Left hindlimb (tissue), 1 donor: Measurements from ENCODE around the gene VWF.
A peak's percentile ranks its signal among the peaks of the same experiment; 100 is the strongest.

Source experiments
- DNase-seq: peaks from one replicate; pipeline ENCODE4 v3.0.0-alpha.2; 2018

Gene VWF

GRCh38 chr12:5973461-5974115 lies 150.9 kb downstream of the VWF start:
- DNase-seq = no peak

DNA sequence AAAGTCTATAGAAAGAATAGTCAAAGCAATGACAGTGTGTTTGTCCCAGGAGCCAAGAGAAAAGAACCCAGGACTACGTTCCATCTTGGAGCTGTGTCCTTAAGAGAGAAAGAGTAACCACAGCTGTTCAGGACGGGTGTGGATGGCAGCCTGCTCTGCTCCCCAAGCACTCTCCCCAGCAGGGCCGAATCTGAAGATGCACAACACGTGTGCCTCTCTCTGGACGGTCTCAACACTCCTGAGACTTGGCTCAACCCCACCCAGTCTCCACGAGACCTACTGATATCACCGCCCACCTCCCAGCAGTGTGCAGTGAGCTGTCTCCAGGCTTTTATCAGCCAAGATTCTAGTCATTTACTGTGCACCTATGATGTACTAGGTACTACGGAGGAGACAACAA lies 152.1 kb downstream of the VWF start:
- no peak for DNase-seq

GRCh38 chr12:5971194-5971850 lies 153.1 kb downstream of the VWF start:
- DNase-seq = no peak

GRCh38 chr12:5969974-5970690 lies 154.3 kb downstream of the VWF start:
- no peak for DNase-seq

DNA sequence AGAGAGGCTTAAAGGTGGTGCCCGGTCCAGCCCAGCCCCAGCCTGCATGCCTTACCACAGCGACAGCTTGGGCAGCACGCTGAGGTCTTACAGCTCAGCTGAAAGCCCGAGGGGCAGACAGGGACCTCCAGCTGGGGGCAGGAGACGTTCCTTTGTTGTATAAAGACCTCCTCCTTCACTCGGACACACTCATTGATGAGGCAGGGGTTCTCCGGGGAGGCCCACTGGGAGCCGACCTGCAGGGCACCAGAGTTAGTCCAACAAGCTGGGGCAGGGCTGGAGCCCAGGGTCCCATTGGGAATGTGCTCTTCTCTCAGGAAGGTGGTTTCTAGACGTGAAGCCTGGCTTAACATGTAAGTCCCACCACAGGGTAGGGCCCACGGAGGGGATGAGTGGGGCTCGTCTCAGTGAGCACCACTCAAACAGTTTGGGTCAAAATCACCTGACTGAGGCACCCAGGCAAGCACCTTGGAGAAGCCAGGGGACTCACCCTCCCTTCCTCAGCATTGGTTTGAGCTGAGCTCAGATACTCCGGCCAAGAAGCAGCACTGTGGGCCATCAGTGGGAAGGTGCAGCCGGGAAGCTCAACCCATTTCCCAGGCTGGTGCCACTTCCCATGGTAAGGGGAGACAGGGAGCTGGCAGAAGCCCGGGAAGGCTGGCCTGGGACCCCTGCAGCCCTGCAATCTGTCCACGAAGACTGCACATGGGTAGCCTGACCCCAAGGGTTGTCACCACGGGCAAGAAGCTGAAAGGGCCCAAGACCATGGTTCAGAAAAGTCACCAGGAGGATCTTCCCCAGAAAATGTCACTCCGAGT lies 155.1 kb downstream of the VWF start:
- no peak for DNase-seq

DNA sequence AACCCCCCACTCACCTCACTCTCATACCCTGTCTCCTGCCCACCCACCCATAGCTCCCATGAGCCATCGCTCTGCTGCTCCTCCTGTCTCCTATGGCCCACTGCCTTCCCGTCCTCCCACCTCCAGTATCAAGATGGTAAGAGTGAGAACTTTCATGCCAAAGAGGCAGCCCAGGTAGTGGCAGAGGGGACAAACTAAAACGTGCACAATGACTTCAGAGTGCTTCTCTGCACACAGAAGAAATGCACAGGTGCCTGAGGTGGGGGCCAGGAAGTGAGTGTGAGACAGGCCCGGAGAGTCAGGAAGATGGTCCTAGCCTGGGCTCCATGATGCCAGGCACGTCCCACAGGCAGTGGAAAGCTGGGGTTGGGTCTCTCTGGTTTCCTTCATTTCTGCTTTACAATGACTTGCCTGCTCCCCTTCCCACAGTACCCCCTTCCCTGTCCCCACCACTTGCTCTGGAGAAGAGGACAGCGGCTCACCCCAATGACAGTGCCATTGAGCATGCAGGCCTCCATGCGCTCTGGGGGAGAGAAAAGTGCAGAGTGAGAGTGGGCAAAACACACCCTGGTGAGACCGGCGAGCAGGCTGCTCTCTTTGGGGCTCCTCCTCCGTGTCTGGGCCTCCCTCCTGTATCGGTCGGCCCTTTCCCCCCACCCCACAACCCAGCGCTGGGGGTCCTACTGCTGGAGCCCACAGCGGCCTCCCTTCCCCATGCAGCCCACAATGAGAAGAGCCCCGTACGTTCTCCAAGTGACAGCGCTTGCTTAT lies 156.6 kb downstream of the VWF start:
- DNase-seq = no peak

- DNase-seq = no peak
Observed at GRCh38 chr12:5966486-5967095, 157.9 kb downstream of the VWF start.

DNA sequence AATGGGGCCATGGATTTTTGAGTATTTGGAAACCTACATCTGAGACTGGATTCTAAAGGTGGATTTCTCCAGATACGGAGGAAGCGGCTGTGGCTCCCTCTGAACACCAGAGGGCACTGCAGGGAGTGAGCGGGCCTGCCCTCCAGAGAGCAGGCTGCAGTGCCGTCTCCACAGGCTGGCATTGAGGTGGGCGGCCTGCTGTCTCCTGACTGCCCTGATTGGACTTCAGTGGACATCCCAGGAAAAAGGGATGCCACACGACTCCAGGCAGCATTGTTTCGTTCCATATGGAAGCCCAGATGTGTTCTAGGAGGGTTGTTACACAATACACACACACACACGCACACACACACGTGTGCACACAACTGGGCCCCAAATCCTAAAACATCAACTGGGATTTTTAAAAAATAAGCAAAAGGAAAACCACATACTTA lies 158.5 kb downstream of the VWF start:
- DNase-seq = no peak

GRCh38 chr12:5964913-5965900 lies 159.3 kb downstream of the VWF start:
- no peak for DNase-seq

GRCh38 chr12:5963515-5963914 lies 161.0 kb downstream of the VWF start:
- DNase-seq = no peak

- DNase-seq = no peak
Observed at GRCh38 chr12:5960783-5961182, 163.7 kb downstream of the VWF start.

DNA sequence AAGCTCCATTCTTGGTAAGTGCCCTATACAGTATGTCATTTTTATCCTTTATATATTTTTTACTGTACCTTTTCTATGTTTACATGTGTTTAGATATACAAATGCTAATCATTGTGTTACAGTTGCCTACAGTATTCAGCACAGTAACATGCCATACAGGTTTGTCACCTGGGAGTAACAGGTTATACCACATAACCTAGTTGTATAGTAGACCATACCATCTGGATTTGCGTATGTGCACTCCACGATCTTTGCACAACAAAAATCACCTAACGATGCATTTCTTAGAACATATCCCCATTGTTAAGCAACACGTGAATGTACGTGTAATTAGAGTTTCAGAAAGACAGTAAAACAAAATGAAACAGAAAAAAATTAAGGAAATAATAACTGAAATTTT lies 167.5 kb downstream of the VWF start:
- DNase-seq = no peak

GRCh38 chr12:5954661-5955060 lies 169.8 kb downstream of the VWF start:
- DNase-seq = no peak

GRCh38 chr12:5953835-5954586 lies 170.5 kb downstream of the VWF start:
- DNase-seq = no peak

GRCh38 chr12:5952031-5952430 lies 172.4 kb downstream of the VWF start:
- no peak for DNase-seq

GRCh38 chr12:5948696-5949095 lies 175.8 kb downstream of the VWF start:
- no peak for DNase-seq

DNA sequence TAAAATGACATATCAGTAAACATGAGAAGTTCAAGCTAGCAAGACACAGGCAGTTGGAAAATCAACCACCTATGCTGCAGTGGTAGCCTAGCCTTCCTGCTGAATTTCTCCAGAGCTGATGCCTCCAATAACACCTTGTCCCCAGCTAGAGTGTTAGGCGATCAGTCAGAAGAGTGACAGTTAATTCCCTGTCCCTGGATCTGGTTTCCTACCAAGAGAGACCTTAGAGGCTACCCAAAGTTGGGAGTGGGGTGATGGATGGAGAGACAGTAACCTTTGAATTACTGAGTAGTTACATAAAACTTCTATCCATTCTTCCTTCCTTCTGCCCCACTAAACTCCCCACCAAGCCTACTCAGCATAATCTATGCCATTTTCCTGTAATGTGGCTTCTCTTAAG lies 177.5 kb downstream of the VWF start:
- DNase-seq = no peak

- no peak for DNase-seq
Observed at GRCh38 chr12:5946388-5946787, 178.1 kb downstream of the VWF start.

- DNase-seq = peak; percentile 49
Observed at GRCh38 chr12:5945071-5946008, 179.1 kb downstream of the VWF start, which contains the start of gene ANO2. Gene ANO2 (minus strand): TSS chr12:5945259. CDS start chr12:5945217, 42 bp downstream.
